ENCODE results near the gene STOML2.

DNA sequence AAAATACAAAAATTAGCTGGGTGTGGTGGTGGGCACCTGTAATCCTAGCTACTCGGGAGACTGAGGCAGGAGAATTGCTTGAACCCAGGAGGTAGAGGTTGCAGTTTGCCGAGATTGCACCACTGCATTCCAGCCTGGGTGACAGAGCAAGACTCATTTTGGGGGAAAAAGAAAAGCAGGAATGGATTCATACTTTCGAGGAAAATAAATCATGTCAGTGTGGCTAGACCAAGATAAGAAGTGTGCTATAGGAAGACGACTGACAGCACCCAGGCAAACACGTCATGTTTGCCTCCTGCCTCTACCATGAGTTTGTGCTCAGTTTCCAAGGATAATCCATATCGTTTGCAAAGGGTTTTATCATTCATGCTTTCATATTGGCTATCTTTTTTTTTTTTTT, 32.0 kb upstream of the STOML2 start:
- TF ChIP-seq CTCF (IDR thresholded peaks at IDR 0.05) (no peak), POLR2A (IDR thresholded peaks at IDR 0.05) (no peak)
